Naive thymus-derived CD4-positive, alpha-beta T cell (primary cell): Measurements from ENCODE around the gene SELPLG. TPM values are rescaled to one million over a fixed set of nuclear protein-coding genes. Genes with fewer than 3 reads are reported as not detected.

Source experiments
- ATAC-seq: fragments of 150-1000 bp; cut with Tn5 transposase; 2 replicates; pipeline ENCODE4 v1.10.0; 2021; ENCODE audit warnings: mild to moderate bottlenecking, moderate library complexity
- CTCF ChIA-PET: fragments of 350-600 bp; sonication (Branson Sonifier 250); formaldehyde crosslinking; loops from one replicate; lab custom pipeline; 2021; ENCODE audit warnings: antibody characterized with exemption; lab: Charles Lee
- POLR2A ChIA-PET: fragments of 350-600 bp; sonication (Branson Sonifier 250); formaldehyde crosslinking; loops from one replicate; lab custom pipeline; 2021; ENCODE audit warnings: antibody characterized with exemption, inconsistent platforms; lab: Charles Lee
- DNase-seq, 9 donors: peaks; one replicate each; pipeline versions ENCODE4 v3.0.0 to v3.0.0-alpha.2; 2020 to 2022; ENCODE audit warnings: mixed read lengths in 1 of 9
- H3K27ac ChIP-seq: one replicate; pipeline ENCODE4 v1.7.0; 2013; ENCODE audit warnings: mild to moderate bottlenecking, low read depth, low read length, moderate library complexity
- H3K27me3 ChIP-seq, 2 donors: one replicate each; pipeline ENCODE4 v1.7.0; 2013; ENCODE audit warnings: low read length in 2 of 2, mild to moderate bottlenecking in 2 of 2, moderate library complexity in 2 of 2; ENCODE audit not compliant: control insufficient read depth in 2 of 2, insufficient read depth in 2 of 2
- H3K36me3 ChIP-seq, 3 experiments: 1 replicate in 2 of 3; 2 replicates in 1 of 3; pipeline ENCODE4 v1.7.0; 2013; ENCODE audit warnings: low read length in 3 of 3, mild to moderate bottlenecking in 3 of 3, moderate library complexity in 1 of 3; ENCODE audit not compliant: insufficient read depth in 3 of 3, control insufficient read depth in 2 of 3
- H3K4me1 ChIP-seq, 2 donors: one replicate each; pipeline ENCODE4 v1.7.0; 2013; ENCODE audit warnings: low read length in 2 of 2, mild to moderate bottlenecking in 2 of 2, moderate library complexity in 1 of 2; ENCODE audit not compliant: control insufficient read depth in 2 of 2, insufficient read depth in 2 of 2
- H3K4me3 ChIP-seq: 2 replicates; pipeline ENCODE4 v1.7.0; 2013; ENCODE audit warnings: mild to moderate bottlenecking, low read length
- H3K9me3 ChIP-seq, 3 experiments: 1 replicate in 2 of 3; 2 replicates in 1 of 3; pipeline ENCODE4 v1.7.0; 2013; ENCODE audit warnings: low read length in 3 of 3; ENCODE audit not compliant: control insufficient read depth in 2 of 3
- H3K27ac Mint-ChIP-seq, 9 donors: one replicate each; pipeline ENCODE4 v1.8.0; 2020 to 2022; ENCODE audit warnings: mixed read lengths in 9 of 9, mild to moderate bottlenecking in 8 of 9, moderate library complexity in 5 of 9, inconsistent platforms in 2 of 9
- H3K27me3 Mint-ChIP-seq, 5 donors: one replicate each; pipeline ENCODE4 v1.8.0; 2021 to 2022; ENCODE audit warnings: mixed read lengths in 5 of 5, mild to moderate bottlenecking in 1 of 5
- H3K36me3 Mint-ChIP-seq, 5 donors: one replicate each; pipeline ENCODE4 v1.8.0; 2020 to 2022; ENCODE audit warnings: mixed read lengths in 5 of 5, mild to moderate bottlenecking in 3 of 5, inconsistent platforms in 1 of 5
- H3K4me1 Mint-ChIP-seq, 7 donors: one replicate each; pipeline ENCODE4 v1.8.0; 2020 to 2022; ENCODE audit warnings: mixed read lengths in 7 of 7, mild to moderate bottlenecking in 3 of 7, inconsistent platforms in 1 of 7
- H3K4me3 Mint-ChIP-seq, 10 donors: one replicate each; pipeline ENCODE4 v1.8.0; 2020 to 2022; ENCODE audit warnings: mild to moderate bottlenecking in 10 of 10, mixed read lengths in 10 of 10, moderate library complexity in 6 of 10, inconsistent platforms in 2 of 10
- H3K9me3 Mint-ChIP-seq, 11 donors: one replicate each; pipeline ENCODE4 v1.8.0; 2020 to 2022; ENCODE audit warnings: mixed read lengths in 11 of 11, mild to moderate bottlenecking in 4 of 11, inconsistent platforms in 1 of 11, moderate library complexity in 1 of 11
- intact Hi-C, 2 donors: fragments of 100-400 bp; cut with micrococcal nuclease; formaldehyde crosslinking; loops; one replicate each; pipeline ENCODE4 v1.15.1; 2023
- polyA plus RNA-seq, 2 donors: library from polyadenylated mRNA; unstranded; fragments of 300-500 nt; fragmentation: Illumina TruSeq; gene quantifications; one replicate each; pipeline ENCODE4 v1.2.3, GENCODE V29; 2021
- total RNA-seq, 6 experiments: library from RNA in 5 of 6; stranded (reverse) in 5 of 6; gene quantifications; 1 replicate in 5 of 6; 2 replicates in 1 of 6; pipeline ENCODE4 v1.2.3 and lab custom pipeline; 2021 to 2026

Gene SELPLG
- total and polyA plus RNA-seq, 7 experiments from 2014 or later: 54.3 to 831 (median 161) TPM

DNA sequence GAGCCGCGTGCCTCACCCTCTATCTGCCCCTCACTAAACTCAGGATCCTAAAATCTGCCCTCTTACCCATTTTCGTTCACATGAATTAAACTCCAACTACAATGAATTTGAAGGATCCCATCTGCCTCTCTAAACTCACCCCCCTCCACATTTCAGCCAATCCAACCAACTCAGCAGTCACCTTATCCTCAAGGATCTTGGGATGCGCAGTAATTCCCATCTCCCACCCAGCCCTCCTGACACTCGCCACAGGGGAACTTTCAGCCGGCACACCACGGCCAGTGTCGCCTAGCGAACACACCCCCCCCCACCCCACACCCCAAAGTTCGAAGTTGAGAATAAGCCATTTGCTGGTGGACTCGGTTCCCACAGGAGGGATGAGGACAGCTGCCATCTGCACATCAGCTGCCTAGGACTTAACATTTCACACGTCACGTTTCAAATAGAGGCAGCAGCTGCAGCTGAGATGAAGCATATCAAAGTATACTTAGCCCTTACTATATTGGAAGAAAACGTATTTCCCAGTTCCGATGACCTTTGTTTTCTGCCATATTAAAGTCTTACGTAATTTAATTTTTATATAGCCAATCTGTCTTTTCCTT is 8.7 kb upstream of the SELPLG start:
- Histone ChIP-seq H3K4me3 (no peak overlapping the region), H3K36me3 (no peaks in the 10 kb centered on the region), H3K27me3 (no peaks in the 10 kb centered on the region), H3K4me1 (peaks cover 0 to 27% of the 10 kb centered on the region in 2 donors), H3K9me3 (no peaks in the 10 kb centered on the region), H3K27ac (no peak overlapping the region)
- intact Hi-C loops: no loop called here
- Mint-ChIP-seq H3K9me3 (no peaks in the 10 kb centered on the region), H3K4me3 (no peak overlapping the region), H3K27me3 (no peaks in the 10 kb centered on the region), H3K27ac (peak overlapping the region in 5 of 9 donors; percentile 19 to 56 (median 32)), H3K36me3 (peaks cover 0 to 13% (median 0%) of the 10 kb centered on the region in 5 donors), H3K4me1 (peaks cover 28 to 56% (median 41%) of the 10 kb centered on the region in 7 donors)
- ATAC-seq: no peak
- no peak for DNase-seq
- ChIA-PET POLR2A (interaction anchor here (0.5 to 1.3 kb wide), 4 partner anchors 9 to 1316 kb away, joined by 3 to 6 read pairs (median 3); partner anchors contain the start of gene SELPLG), CTCF (interaction anchor here (0.6 kb wide), 1 partner anchor 1346 kb away, joined by 3 read pairs; no protein-coding TSS in a partner anchor)

DNA sequence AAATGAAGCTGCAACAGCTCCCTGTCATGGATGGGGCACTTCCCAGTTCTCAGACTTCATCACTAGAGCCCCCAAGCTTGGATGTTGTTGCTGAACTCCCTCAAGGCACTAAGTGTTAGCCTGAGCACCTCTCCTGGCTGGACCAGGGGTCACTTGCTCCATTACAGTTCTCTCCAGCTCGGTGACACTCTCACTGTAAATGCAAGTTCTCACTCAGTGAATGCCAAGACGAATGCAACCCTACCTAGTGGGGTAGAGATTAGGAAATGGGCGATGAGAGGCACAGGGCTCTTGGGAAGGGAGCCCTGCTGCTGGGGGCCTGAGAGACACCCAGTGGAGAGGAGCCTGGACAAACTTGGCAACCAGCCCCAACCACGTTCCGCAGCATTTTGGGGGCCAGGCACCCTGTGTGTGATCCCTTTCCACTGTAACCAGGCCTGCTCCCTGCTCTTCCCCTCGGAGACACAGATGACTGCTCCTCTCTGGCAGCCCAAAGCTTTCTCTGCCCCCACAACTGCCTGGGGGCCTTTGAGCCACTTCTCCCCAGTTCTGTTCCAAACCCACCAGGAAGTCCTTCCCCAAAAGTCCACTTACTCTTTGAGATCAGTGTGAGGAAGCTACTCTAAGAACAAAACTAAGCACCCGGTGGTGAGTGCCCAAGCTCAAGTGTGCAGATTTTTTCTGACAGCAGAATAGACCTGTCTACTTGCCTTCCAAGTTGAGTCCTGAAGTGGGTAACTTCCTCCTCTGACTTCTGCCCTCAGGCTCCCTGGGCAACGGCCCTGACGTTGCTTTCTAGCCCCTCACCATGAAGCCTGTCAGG is 8.0 kb upstream of the SELPLG start:
- Mint-ChIP-seq H3K27me3 (no peaks in the 10 kb centered on the region), H3K36me3 (peaks cover 0 to 11% (median 0%) of the 10 kb centered on the region in 5 donors), H3K4me3 (no peak overlapping the region), H3K9me3 (no peaks in the 10 kb centered on the region), H3K4me1 (peaks cover 32 to 55% (median 39%) of the 10 kb centered on the region in 7 donors), H3K27ac (peak overlapping the region in 5 of 9 donors; percentile 19 to 56 (median 33))
- no peak overlapping the region for H3K4me3 ChIP-seq
- ChIA-PET CTCF (interaction anchor here (0.6 to 2.5 kb wide), 4 partner anchors 11 to 1347 kb away, joined by 3 to 13 read pairs (median 4); no protein-coding TSS in a partner anchor), POLR2A (interaction anchor here (0.6 to 1.9 kb wide), 5 partner anchors 10 to 80 kb away, joined by 3 to 5 read pairs (median 4); partner anchors contain the start of gene ISCU)
- ATAC-seq (peak; percentile 19), DNase-seq (no peak)
- no peak overlapping the region for H3K27ac ChIP-seq
- no peaks in the 10 kb centered on the region for H3K36me3 ChIP-seq
- H3K27me3 ChIP-seq: no peaks in the 10 kb centered on the region
- H3K4me1 ChIP-seq: peaks cover 0 to 22% of the 10 kb centered on the region in 2 donors
- intact Hi-C loops: no loop called here
- no peaks in the 10 kb centered on the region for H3K9me3 ChIP-seq

DNA sequence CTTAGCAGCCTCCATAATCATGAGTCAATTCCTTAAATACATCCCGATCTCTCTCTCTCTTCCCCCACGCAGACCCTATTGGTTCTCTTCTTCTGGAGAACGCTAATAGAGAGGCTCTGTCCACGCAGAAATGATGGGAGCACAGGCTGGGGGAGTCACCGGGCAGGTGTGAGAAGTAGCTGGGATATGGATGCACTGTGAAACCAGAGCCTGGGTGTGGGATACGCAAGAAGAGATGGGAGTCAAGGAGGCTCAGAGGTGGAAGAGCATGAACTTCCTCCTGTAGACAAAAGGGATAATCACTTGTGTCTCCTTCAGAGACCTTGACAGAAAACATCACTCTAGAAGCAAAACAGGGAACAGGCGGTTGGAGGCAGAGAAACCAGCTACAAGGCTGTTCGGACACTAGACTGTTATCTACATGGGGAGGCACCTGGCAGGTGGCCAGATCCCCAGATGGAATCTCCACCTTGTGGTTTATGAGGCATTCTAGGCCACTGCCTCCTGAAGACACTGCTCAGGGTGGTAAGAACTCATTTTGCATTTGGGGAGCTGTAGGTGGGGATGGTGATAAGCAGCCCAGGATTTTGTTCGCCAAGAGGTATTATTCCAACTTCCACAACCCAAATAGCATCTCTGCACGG is 7.2 kb upstream of the SELPLG start:
- POLR2A ChIA-PET: interaction anchor here (0.6 to 1.9 kb wide), 5 partner anchors 11 to 79 kb away, joined by 3 to 5 read pairs (median 4); partner anchors contain the start of gene ISCU
- Histone ChIP-seq H3K9me3 (no peaks in the 10 kb centered on the region), H3K27ac (no peak overlapping the region), H3K27me3 (no peaks in the 10 kb centered on the region), H3K4me3 (no peak overlapping the region), H3K4me1 (peaks cover 5 to 22% of the 10 kb centered on the region in 2 donors), H3K36me3 (no peaks in the 10 kb centered on the region)
- DNase-seq (no peak), ATAC-seq (no peak)
- H3K9me3 Mint-ChIP-seq: no peaks in the 10 kb centered on the region
- H3K27me3 Mint-ChIP-seq: no peaks in the 10 kb centered on the region
- H3K4me3 Mint-ChIP-seq: no peak overlapping the region
- H3K36me3 Mint-ChIP-seq: peaks cover 0 to 9% (median 0%) of the 10 kb centered on the region in 5 donors
- H3K27ac Mint-ChIP-seq: peak overlapping the region in 3 of 9 donors; percentile 33 to 78 (median 68)
- intact Hi-C loops: no loop called here
- CTCF ChIA-PET: interaction anchor here (1.1 to 2.5 kb wide), 3 partner anchors 10 to 77 kb away, joined by 3 to 13 read pairs (median 4); no protein-coding TSS in a partner anchor
- peaks cover 30 to 54% (median 38%) of the 10 kb centered on the region in 7 donors for H3K4me1 Mint-ChIP-seq

DNA sequence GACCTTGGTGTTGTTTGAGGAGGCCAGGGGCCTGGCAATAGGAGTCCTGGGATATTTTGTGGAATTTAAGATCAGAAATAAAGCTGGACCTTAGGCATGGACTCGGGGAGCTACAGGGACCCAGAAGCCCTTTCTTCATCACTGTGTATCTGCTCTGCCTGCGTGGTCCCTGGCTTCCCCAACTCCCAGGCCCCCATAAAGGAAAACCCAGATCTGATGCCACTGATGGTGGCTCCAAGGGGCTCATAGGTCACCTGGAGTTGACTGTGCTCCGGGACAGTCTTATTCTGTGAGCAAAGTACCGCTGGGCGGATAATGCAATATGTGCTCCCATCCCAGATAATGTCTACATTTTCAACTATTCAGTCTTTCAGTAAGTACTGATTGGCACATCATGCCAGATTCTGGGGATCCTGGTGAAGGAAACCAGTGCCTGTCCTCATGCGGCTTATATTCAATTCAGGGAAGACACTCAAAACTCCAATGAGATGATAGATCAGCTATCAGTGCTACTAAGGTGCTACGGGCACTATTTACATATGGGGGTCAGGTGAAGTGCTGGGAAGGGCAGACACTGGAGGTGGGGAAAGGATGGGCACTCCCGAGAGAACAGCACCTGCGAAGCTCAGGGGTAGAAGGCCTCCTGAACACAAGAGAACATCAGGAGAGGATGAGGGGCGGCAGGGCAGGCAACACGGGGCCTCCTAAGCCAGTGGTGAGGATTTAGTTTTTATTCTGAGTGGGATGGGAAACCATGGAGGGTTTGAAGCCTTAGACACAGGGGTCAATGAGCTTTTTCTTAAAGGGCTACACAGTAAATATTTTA is 5.5 kb upstream of the SELPLG start:
- Mint-ChIP-seq H3K9me3 (no peaks in the 10 kb centered on the region), H3K27ac (peak overlapping the region in 5 of 9 donors; percentile 0 to 68 (median 16)), H3K4me1 (peaks cover 25 to 57% (median 39%) of the 10 kb centered on the region in 7 donors), H3K4me3 (no peak overlapping the region), H3K27me3 (no peaks in the 10 kb centered on the region), H3K36me3 (peaks cover 0 to 7% (median 0%) of the 10 kb centered on the region in 5 donors)
- DNase-seq: no peak
- Histone ChIP-seq H3K4me3 (no peak overlapping the region), H3K27ac (no peak overlapping the region), H3K36me3 (no peaks in the 10 kb centered on the region), H3K4me1 (peaks cover 21 to 22% of the 10 kb centered on the region in 2 donors), H3K9me3 (no peaks in the 10 kb centered on the region), H3K27me3 (no peaks in the 10 kb centered on the region)
- intact Hi-C loops: loop anchor here in 1 of 2 donors (10.0 kb wide), 2 partner anchors 1246 to 1544 kb away; partner anchors contain the start of genes CRY1 and GLTP
- ATAC-seq: no peak
- POLR2A ChIA-PET: interaction anchor here (0.6 to 11.1 kb wide), 6 partner anchors 8 to 1486 kb away, joined by 3 to 200 read pairs (median 4); partner anchors contain the start of genes ISCU and SART3
- CTCF ChIA-PET: interaction anchor here (1.1 to 2.5 kb wide), 5 partner anchors 22 to 164 kb away, joined by 3 to 13 read pairs (median 3); no protein-coding TSS in a partner anchor

DNA sequence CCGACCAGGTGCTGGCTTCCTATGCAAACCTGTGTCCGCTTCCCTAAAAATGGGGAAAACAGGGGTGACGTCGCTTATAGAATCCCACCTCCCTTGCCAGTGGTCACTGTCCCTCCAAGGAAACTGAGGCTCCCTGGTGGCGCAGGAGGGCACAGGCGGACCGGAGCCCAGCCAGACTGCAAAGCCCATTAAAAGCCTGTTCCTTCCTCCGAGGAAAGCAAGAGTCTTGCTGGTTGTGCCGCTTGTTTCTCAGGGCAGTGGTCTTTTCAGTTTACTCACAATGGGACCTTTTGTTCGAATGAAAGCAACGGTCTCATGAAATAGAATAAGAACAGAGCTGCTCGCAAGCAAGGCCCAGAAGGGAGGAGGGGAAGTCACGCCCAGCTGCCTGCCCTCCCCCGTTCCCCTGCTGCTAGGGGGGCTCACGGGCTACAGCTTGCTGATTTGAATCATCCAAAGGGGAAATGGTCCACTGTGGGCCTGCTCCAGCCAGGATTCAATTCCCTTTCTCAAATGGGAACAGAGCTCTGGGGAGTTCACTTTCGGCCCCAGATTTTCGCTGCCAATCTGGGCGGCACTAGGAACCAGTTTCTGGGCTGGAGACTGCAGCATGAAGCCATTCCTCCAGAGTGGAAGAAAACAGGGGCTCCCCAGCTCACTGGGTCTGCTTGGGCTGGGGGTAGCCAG is 4.6 kb upstream of the SELPLG start:
- no peaks in the 10 kb centered on the region for H3K27me3 ChIP-seq
- no peak overlapping the region for H3K4me3 ChIP-seq
- intact Hi-C loops: loop anchor here in 1 of 2 donors (10.0 kb wide), 2 partner anchors 1247 to 1543 kb away; partner anchors contain the start of genes CRY1 and GLTP
- Mint-ChIP-seq H3K4me1 (peaks cover 26 to 59% (median 45%) of the 10 kb centered on the region in 7 donors), H3K9me3 (no peaks in the 10 kb centered on the region), H3K27me3 (no peaks in the 10 kb centered on the region), H3K4me3 (no peak overlapping the region), H3K36me3 (peaks cover 0 to 8% (median 0%) of the 10 kb centered on the region in 5 donors), H3K27ac (peak overlapping the region in 1 of 9 donors; percentile 51)
- peaks cover 0 to 1% (median 0%) of the 10 kb centered on the region in 3 experiments for H3K36me3 ChIP-seq
- ChIA-PET POLR2A (interaction anchor here (1.1 to 12.6 kb wide), 5 partner anchors 11 to 72 kb away, joined by 3 to 200 read pairs (median 44); partner anchors contain the start of genes ISCU and SART3), CTCF (interaction anchor here (1.1 to 1.8 kb wide), 4 partner anchors 8 to 67 kb away, joined by 3 to 10 read pairs (median 6); no protein-coding TSS in a partner anchor)
- no peak for ATAC-seq
- no peak overlapping the region for H3K27ac ChIP-seq
- no peak for DNase-seq
- H3K9me3 ChIP-seq: no peaks in the 10 kb centered on the region
- H3K4me1 ChIP-seq: peaks cover 24 to 26% of the 10 kb centered on the region in 2 donors
